SU-DHL-6 (cell line): ENCODE results near the gene TRPV5.

ENCODE experiments used
- EZH2phosphoT487 ChIP-seq: fragments of 200-600 bp; sonication (generic), shearing (Covaris generic); conservative IDR thresholded peaks from 2 replicates; pipeline ENCODE4 v1.6.1; 2018; ENCODE audit warnings: mild to moderate bottlenecking, antibody characterized with exemption, low read length, moderate library complexity, mixed read lengths
- TF ChIP-seq, protein P1 (sequence below): fragments of 200-600 bp; sonication (generic); IDR thresholded peaks from one replicate; pipeline ENCODE4 v1.5.1; 2017; ENCODE audit warnings: antibody characterized with exemption, mild to moderate bottlenecking, low read length, moderate library complexity; ENCODE audit not compliant: insufficient read depth, poor library complexity, severe bottlenecking

DNA sequence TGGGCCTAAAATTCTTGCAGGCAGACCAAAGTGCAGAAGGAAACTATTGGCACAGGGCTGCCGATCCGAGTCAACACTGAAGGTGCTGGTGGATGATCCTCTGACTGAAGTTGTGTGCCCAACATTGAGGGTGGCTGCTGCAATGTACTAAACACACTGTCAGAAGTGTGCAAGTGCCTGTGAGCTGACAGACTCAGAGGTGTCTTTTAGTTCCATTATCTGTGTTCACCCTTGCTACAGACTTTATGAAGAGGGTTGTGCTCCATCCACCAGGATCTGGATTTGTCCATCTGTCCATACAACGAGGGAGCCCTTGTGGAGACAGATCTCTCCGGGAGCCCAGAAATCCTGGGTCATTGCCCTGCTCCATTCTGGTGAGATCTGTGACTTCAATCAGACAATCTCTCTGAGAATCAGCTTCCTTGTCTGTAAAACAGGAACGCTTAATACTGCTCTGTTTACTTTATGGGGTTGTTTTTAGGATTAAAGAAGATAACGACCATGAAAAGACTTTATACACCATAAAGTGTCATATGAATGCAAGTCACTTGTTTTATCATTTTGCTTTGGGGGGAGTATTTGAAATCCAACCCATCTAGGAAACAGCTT lies 38.5 kb downstream of the TRPV5 start:
- TF ChIP-seq EZH2phosphoT487, result no peak
- TF ChIP-seq, protein P1, sequence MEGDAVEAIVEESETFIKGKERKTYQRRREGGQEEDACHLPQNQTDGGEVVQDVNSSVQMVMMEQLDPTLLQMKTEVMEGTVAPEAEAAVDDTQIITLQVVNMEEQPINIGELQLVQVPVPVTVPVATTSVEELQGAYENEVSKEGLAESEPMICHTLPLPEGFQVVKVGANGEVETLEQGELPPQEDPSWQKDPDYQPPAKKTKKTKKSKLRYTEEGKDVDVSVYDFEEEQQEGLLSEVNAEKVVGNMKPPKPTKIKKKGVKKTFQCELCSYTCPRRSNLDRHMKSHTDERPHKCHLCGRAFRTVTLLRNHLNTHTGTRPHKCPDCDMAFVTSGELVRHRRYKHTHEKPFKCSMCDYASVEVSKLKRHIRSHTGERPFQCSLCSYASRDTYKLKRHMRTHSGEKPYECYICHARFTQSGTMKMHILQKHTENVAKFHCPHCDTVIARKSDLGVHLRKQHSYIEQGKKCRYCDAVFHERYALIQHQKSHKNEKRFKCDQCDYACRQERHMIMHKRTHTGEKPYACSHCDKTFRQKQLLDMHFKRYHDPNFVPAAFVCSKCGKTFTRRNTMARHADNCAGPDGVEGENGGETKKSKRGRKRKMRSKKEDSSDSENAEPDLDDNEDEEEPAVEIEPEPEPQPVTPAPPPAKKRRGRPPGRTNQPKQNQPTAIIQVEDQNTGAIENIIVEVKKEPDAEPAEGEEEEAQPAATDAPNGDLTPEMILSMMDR, result no peak
